Right renal cortex interstitium (tissue), 3 donors: ENCODE data around the gene MST1. TPM values are rescaled to one million over a fixed set of nuclear protein-coding genes. Genes with fewer than 3 reads are reported as not detected.

ENCODE experiments used
- DNase-seq, 3 donors: peaks; one replicate each; pipeline ENCODE4 v3.0.0-alpha.2; 2013; ENCODE audit warnings: low read depth in 3 of 3, low spot score in 2 of 3
- polyA plus RNA-seq, 3 donors: library from polyadenylated mRNA; unstranded; fragments of 120-200 nt; gene quantifications; one replicate each; pipeline ENCODE4 v1.2.1, GENCODE V29; 2013; ENCODE audit not compliant: insufficient read length in 3 of 3

The MST1 gene
- polyA plus RNA-seq, 3 donors, result 93.8 to 176 (median 110) TPM

DNA sequence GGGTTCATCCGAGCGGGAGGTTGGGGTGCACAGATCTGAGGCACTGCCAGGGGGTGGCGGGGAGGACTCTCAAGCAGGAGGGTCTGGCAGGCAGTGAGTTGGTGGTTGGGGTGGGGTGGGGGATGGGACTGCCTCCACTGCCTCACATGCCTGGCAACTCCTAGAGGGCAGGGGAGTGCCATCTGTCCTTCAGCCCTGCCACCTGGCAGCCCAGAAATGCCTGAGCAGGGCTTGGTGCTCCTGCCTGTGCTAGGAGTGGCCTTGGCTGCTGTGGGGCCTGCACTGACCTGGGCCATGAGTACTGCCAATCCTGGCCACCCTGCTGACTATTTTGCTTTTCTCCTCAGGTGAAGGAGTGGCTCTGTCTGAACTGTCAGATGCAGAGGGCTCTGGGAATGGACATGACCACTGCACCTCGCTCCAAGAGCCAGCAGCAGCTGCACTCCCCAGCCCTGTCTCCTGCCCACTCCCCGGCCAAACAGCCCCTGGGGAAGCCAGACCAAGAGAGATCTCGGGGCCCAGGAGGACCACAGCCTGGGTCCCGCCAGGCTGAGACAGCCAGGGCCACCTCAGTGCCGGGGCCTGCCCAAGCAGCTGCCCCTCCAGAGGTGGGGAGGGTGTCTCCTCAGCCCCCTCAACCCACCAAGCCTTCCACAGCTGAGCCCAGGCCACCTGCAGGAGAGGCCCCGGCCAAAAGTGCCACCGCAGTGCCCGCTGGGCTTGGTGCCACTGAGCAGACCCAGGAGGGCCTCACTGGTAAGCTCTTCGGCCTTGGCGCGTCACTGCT is 47.2 kb downstream of the MST1 start:
- DNase-seq, result no peak

DNA sequence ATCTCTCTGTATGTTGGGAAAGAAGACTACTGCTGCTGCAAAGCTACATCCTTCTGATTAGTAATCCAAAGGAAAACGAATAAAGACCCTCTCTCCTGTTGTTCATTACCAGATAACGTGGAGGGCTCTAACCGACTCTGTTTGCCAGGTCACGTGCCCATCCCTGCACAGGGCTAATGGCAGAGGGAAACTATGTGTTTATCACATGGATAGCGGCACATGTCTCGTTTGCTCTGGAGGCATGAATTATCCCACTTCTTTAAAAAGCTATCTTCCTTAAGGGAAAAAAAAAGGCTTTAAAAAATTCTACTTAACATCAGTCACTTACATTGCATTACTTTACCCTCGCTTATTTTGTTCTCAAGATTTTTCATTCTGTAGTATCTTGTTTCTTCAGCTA is 48.0 kb downstream of the MST1 start:
- DNase-seq, result no peak

DNA sequence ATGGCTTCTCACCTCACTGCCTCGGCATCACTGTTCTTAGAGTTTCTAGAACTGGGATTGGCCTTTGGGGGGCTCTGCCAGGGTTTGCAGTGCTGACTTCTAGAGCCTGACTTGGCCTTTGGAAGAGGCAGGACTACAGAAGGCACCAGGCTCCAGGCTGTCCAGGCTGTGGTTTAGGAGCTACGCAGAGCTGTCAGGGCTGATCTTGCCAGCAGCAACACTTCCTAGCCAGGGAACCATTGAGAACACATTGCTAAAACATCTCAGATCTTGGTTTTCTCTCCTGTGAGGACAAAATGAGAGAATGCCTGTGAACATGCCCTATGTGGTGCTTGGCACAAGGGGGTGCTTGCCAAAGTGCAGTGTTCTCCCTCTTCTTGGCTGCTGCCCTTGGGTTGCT is 49.7 kb downstream of the MST1 start:
- DNase-seq, result no peak

DNA sequence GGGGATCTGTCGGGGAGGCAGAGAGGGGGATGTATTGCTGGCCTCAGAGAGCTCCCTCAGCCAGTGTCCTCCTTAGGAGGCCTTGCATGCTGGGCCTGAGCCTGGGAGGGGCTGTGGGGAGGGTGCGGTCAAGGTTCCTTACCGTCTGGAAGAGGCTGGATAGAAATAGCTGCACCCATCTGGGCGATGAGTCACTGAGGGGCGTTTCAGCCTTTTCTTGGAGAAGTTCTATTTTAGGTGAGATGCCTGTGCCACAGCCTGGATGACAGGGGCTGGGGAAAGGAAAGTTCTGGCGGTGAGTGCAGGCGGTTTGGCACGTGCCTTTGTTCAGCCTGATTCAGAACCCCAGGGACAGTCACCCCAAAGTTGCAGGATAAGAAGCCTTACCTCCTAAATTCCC is 50.8 kb downstream of the MST1 start:
- DNase-seq, result no peak

- no peak for DNase-seq
These were observed 52.2 kb downstream of the MST1 start for GRCh38 chr3:49636883-49637609.

- DNase-seq, result no peak
These were observed 54.5 kb downstream of the MST1 start for GRCh38 chr3:49634736-49635135.

Other genes with a start within 250 kb of the MST1 start
- gene DAG1, start 219.2 kb downstream of the MST1 start, polyA plus RNA-seq, result 100 to 1,000 TPM; 108 to 113 (median 110) TPM
- 1 to 10 TPM in 2 of 3 donors, under 1 TPM in 1; 0.93 to 1.6 (median 1.1) TPM for gene BSN, start 135.0 kb downstream of the MST1 start, polyA plus RNA-seq
- 100 to 1,000 TPM; 147 to 178 (median 155) TPM for gene APEH, start 15.1 kb downstream of the MST1 start, polyA plus RNA-seq
- gene RNF123, start 83 bp upstream of the MST1 start, polyA plus RNA-seq, result 10 to 100 TPM; 34.3 to 38.2 (median 35.8) TPM
- 1 to 10 TPM in 2 of 3 donors, under 1 TPM in 1; 0.93 to 1.5 (median 1.0) TPM for gene AMIGO3, start 30.2 kb upstream of the MST1 start, polyA plus RNA-seq
- 10 to 100 TPM; 10.7 to 14.1 (median 12.8) TPM for gene GMPPB, start 34.5 kb upstream of the MST1 start, polyA plus RNA-seq
- 10 to 100 TPM; 52.5 to 60.9 (median 55.7) TPM for gene IP6K1, start 97.1 kb upstream of the MST1 start, polyA plus RNA-seq
- not detected for gene CDHR4, start 110.4 kb upstream of the MST1 start, polyA plus RNA-seq
- gene INKA1, start 113.8 kb upstream of the MST1 start, polyA plus RNA-seq, result 10 to 100 TPM; 10.3 to 12.4 (median 10.6) TPM
- gene UBA7, start 124.5 kb upstream of the MST1 start, polyA plus RNA-seq, result 10 to 100 TPM; 29.6 to 37.4 (median 31.6) TPM
- 1 to 10 TPM; 8.4 to 9.8 (median 8.8) TPM for gene TRAIP, start 167.1 kb upstream of the MST1 start, polyA plus RNA-seq
- gene CAMKV, start 180.4 kb upstream of the MST1 start, polyA plus RNA-seq, result under 1 TPM in 2 of 3 donors, not detected in 1; 0.11 TPM
- 1 to 10 TPM in 2 of 3 donors, under 1 TPM in 1; 0.62 to 1.8 (median 1.6) TPM for gene MST1R, start 214.4 kb upstream of the MST1 start, polyA plus RNA-seq
- 1 to 10 TPM; 6.9 to 8.5 (median 7.6) TPM for gene MON1A, start 240.3 kb upstream of the MST1 start, polyA plus RNA-seq